Chondrocyte (in vitro differentiated cells): ENCODE data around the gene UNG. TPM values are rescaled to one million over a fixed set of nuclear protein-coding genes. Genes with fewer than 3 reads are reported as not detected.
"Not testable (repeated sequence)": the region's sequence is repeated elsewhere in the genome, so short reads cannot be mapped to it uniquely, and the experiment has no call there.

Experiments
- DNase-seq: peaks from one replicate; pipeline ENCODE4 v3.0.0; 2021; ENCODE audit warnings: mixed read lengths, low spot score
- H3K27ac Mint-ChIP-seq: one replicate; pipeline ENCODE4 v1.8.0; 2021; ENCODE audit warnings: mild to moderate bottlenecking, moderate library complexity, mixed read lengths; ENCODE audit not compliant: unreplicated experiment
- H3K27me3 Mint-ChIP-seq: 2 replicates; pipeline ENCODE4 v1.8.0; 2021; ENCODE audit warnings: low read depth, mixed read lengths
- H3K36me3 Mint-ChIP-seq: 2 replicates; pipeline ENCODE4 v1.8.0; 2021; ENCODE audit warnings: low read depth, mixed read lengths
- H3K4me1 Mint-ChIP-seq: 2 replicates; pipeline ENCODE4 v1.8.0; 2021; ENCODE audit warnings: low read depth, mild to moderate bottlenecking, mixed read lengths
- H3K4me3 Mint-ChIP-seq: one replicate; pipeline ENCODE4 v1.8.0; 2021; ENCODE audit warnings: mild to moderate bottlenecking, moderate library complexity, mixed read lengths; ENCODE audit not compliant: unreplicated experiment
- H3K9me3 Mint-ChIP-seq: 2 replicates; pipeline ENCODE4 v1.8.0; 2021; ENCODE audit warnings: low read depth, mixed read lengths
- long read RNA-seq: library from polyadenylated mRNA; stranded (forward); transcript quantifications from one replicate; pipeline ENCODE4 v2.0.0, GENCODE V29; 2021
- total RNA-seq: library from RNA; stranded (reverse); gene quantifications from 3 replicates; pipeline ENCODE4 v1.2.1, GENCODE V29; 2021
- TF ChIP-seq, protein P1 (sequence below): fragments of 200-600 bp; sonication (generic); IDR thresholded peaks from 2 replicates; pipeline ENCODE4 v1.5.0; 2021; ENCODE audit warnings: antibody characterized with exemption, mild to moderate bottlenecking, moderate library complexity

UNG gene
- 13.6 to 23.7 TPM (median 15.2 TPM) in 3 replicates for total RNA-seq
- long read RNA-seq, transcript UNG-202 (6 exons, 2,130 nt) = major isoform, 24 of 28 reads
- long read RNA-seq, partial matches to known transcripts = 0 of 28 reads
- long read RNA-seq, other reads (novel, unspliced or antisense) = 1 of 28 reads

DNA sequence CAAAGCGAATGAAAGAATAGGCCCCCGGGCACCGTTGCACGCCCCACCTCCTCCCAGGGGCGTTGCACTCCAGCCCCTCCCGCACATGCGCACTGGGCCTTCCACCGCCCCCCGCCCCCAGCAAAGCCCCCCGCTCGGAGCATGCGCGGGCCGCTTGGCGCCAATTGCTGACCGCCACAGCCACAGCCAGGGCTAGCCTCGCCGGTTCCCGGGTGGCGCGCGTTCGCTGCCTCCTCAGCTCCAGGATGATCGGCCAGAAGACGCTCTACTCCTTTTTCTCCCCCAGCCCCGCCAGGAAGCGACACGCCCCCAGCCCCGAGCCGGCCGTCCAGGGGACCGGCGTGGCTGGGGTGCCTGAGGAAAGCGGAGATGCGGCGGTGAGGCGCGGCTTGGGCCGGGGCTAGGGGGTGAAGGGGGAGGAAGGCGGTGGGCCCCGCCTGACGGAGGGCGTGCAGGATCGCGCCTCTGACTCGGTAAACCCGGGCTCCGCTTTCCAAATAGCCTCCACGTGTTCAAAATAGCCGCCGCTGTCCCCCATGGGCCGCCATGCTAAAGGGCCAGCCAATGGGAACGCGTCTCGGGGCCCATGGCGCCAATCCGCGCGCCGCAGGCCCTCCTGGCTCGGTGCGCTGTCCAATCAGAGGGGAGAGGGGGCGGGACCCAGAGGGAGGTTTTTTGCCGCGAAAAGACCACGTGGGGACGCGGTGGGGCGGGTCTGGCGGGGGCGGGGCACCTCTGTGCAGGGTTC lies at the start of gene UNG:
UNG (plus strand) TSS at position 163 of the 748 bp plus-strand sequence; CDS start at position 246, 83 bp downstream.
- peak; percentile 97 for DNase-seq
- Mint-ChIP-seq H3K36me3 (peaks cover 7% of the 10 kb centered on the region), H3K9me3 (no peaks in the 10 kb centered on the region), H3K27ac (peak within 1 kb of the TSS; percentile 87), H3K27me3 (no peaks in the 10 kb centered on the region), H3K4me1 (peaks cover 30% of the 10 kb centered on the region), H3K4me3 (peak within 1 kb of the TSS; percentile 80)
- TF ChIP-seq, protein P1, sequence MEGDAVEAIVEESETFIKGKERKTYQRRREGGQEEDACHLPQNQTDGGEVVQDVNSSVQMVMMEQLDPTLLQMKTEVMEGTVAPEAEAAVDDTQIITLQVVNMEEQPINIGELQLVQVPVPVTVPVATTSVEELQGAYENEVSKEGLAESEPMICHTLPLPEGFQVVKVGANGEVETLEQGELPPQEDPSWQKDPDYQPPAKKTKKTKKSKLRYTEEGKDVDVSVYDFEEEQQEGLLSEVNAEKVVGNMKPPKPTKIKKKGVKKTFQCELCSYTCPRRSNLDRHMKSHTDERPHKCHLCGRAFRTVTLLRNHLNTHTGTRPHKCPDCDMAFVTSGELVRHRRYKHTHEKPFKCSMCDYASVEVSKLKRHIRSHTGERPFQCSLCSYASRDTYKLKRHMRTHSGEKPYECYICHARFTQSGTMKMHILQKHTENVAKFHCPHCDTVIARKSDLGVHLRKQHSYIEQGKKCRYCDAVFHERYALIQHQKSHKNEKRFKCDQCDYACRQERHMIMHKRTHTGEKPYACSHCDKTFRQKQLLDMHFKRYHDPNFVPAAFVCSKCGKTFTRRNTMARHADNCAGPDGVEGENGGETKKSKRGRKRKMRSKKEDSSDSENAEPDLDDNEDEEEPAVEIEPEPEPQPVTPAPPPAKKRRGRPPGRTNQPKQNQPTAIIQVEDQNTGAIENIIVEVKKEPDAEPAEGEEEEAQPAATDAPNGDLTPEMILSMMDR = no peak

- H3K4me1 Mint-ChIP-seq = peaks cover 15% of the 10 kb centered on the region
Measured at GRCh38 chr12:109048706-109049105, 48.7 kb upstream of the UNG start.

GRCh38 chr12:109049794-109050193 lies 47.6 kb upstream of the UNG start:
- H3K27me3 Mint-ChIP-seq, H3K4me3 Mint-ChIP-seq, H3K36me3 Mint-ChIP-seq, H3K9me3 Mint-ChIP-seq, H3K27ac Mint-ChIP-seq, DNase-seq: not testable (repeated sequence)
- H3K4me1 Mint-ChIP-seq = peaks cover 18% of the 10 kb centered on the region

More at GRCh38 chr12:109048706-109049105, 48.7 kb upstream of the UNG start:
- H3K27me3 Mint-ChIP-seq, DNase-seq, H3K36me3 Mint-ChIP-seq, H3K4me3 Mint-ChIP-seq, H3K27ac Mint-ChIP-seq, H3K9me3 Mint-ChIP-seq: not testable (repeated sequence)

DNA sequence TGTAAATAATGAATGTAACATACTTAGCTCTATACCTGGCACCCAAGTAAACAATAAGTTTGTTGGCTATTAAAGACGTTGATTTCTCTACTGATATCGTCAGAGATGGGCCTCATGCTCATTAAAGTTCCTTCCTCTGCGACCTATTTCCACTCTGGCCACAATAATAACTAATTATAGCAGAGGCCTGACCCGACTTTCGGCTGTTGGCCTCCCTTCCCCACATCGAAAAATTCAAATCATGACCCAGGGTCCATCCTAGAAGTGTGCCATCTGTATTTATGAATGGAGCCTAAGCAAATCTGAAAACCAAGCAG lies 45.3 kb upstream of the UNG start:
- no peak for DNase-seq
- Mint-ChIP-seq H3K27me3 (no peaks in the 10 kb centered on the region), H3K4me1 (peaks cover 18% of the 10 kb centered on the region), H3K9me3 (no peaks in the 10 kb centered on the region), H3K27ac (peak overlapping the region; percentile 92), H3K4me3 (peak overlapping the region; percentile 92), H3K36me3 (no peaks in the 10 kb centered on the region)
- TF ChIP-seq, protein P1 = no peak

DNA sequence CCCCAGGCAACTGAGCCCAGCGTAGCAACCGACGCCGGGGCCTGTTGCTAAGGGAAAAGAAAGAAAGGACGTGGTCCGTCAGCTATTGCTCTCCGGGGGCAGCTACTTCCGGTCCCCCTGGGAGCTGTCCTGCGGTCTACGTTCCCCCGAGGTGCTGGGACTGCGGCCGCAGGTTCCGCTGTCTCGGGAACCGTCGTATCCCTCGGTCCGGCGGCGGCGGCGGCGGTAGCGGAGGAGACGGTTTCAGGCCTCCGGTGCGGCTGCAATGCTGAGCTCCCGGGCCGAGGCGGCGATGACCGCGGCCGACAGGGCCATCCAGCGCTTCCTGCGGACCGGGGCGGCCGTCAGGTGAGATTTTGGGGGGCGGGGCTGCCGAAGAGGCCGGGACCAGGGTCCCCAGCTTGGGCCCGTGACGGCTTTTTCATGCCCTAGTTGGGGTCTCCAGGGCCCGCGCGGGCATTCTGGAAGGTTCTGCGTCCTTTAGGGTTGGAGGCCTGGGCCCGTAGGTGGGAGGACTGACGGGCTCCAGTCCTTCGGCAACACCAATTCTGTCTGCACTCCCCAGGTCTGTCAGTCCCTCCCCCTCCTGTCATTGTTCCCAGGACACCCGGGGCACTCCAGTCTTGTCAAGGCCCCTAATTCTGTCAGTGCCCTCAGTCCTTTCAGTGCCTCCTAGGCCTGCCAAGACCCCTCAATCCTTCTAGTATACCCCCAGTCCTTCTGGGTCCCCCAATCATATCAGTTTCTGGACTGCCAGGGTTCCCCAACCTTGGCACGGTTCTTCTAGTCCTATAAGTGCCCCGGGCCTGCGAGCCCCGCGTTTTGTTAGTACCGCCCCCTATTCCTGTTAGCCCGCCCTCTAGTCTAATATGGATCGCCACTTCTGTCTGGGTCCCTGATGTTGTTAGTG lies 44.7 kb upstream of the UNG start, which contains the start of gene USP30:
USP30 (plus strand) TSS at position 163 of the 910 bp plus-strand sequence; CDS start at position 266, 103 bp downstream.
- TF ChIP-seq, protein P1 = no peak
- no peaks in the 10 kb centered on the region for H3K27me3 Mint-ChIP-seq
- H3K27ac Mint-ChIP-seq = peak within 1 kb of the TSS; percentile 92
- peaks cover 18% of the 10 kb centered on the region for H3K4me1 Mint-ChIP-seq
- H3K9me3 Mint-ChIP-seq = no peaks in the 10 kb centered on the region
- H3K4me3 Mint-ChIP-seq = peak within 1 kb of the TSS; percentile 92
- DNase-seq = peak; percentile 96
- peaks cover 1% of the 10 kb centered on the region for H3K36me3 Mint-ChIP-seq
